HepG2 (cell line): ENCODE data around the gene TRAP1. TPM values are rescaled to one million over a fixed set of nuclear protein-coding genes. Genes with fewer than 3 reads are reported as not detected.

Experiments
- ATAC-seq: fragments of 200-7000 bp; cut with Tn5 transposase; 3 replicates; pipeline ENCODE4 v1.9.1; 2020; ENCODE audit warnings: mild to moderate bottlenecking, moderate library complexity
- BruUV-seq: library from RNA; stranded (reverse); fragments of 400-500 nt; replicated peaks from 2 replicates; lab custom pipeline; 2021; lab: Mats Ljungman, UMichigan
- CTCF ChIA-PET: fragments of 300-600 bp; formaldehyde crosslinking; extraction: SDS; loops from one replicate; lab custom pipeline; 2021; ENCODE audit warnings: low total read pairs, inconsistent platforms, low intra/inter-chr PET ratio; lab: Yijun Ruan, JAX
- POLR2A ChIA-PET: fragments of 350-600 bp; sonication (Branson Sonifier 250); formaldehyde crosslinking; loops from one replicate; lab custom pipeline; 2020; ENCODE audit warnings: antibody characterized with exemption, inconsistent platforms; lab: Yijun Ruan, JAX
- DNase-seq: peaks from one replicate; pipeline ENCODE4 v3.0.0-alpha.2; 2015; ENCODE audit warnings: low spot score
- FAIRE-seq: peaks from 3 replicates; lab custom pipeline; 2011; peaks lifted over from hg19 to GRCh38; lab: Jason Lieb, UNC
- H2AFZ ChIP-seq: one replicate; pipeline ENCODE4 v1.6.1; 2011; ENCODE audit warnings: low read length, inconsistent platforms
- H3K27ac ChIP-seq: fragments of 300-600 bp; 3 replicates; pipeline ENCODE4 v1.8.0; 2011; ENCODE audit warnings: mixed run types, mild to moderate bottlenecking, mixed read lengths, low read length, inconsistent platforms; ENCODE audit not compliant: insufficient read depth; ENCODE audit errors: extremely low read length
- H3K27me3 ChIP-seq, 2 experiments: fragments of 200-600 bp in 1 of 2; 2 replicates in 1 of 2; 3 replicates in 1 of 2; pipeline versions ENCODE4 v1.6.0 to v1.8.0; 2011; ENCODE audit warnings: low read length in 2 of 2, mild to moderate bottlenecking in 2 of 2, moderate library complexity in 2 of 2, inconsistent platforms in 1 of 2; ENCODE audit not compliant: insufficient read depth in 2 of 2, control insufficient read depth in 1 of 2
- H3K36me3 ChIP-seq, 2 experiments: fragments of 200-600 bp in 1 of 2; replicated peaks in 1 of 2; 2 replicates in 1 of 2; 3 replicates in 1 of 2; pipeline versions ENCODE4 v1.5.1 to v1.8.0; 2011; ENCODE audit warnings: low read length in 2 of 2, inconsistent platforms in 1 of 2; ENCODE audit not compliant: insufficient read depth in 2 of 2, control insufficient read depth in 1 of 2
- H3K4me1 ChIP-seq: 2 replicates; pipeline ENCODE4 v1.5.1; 2012; ENCODE audit warnings: low read length, inconsistent platforms; ENCODE audit not compliant: insufficient read depth
- H3K4me2 ChIP-seq: 2 replicates; pipeline ENCODE4 v1.6.0; 2011; ENCODE audit warnings: low read depth, low read length, inconsistent platforms
- H3K4me3 ChIP-seq, 3 experiments: fragments of 200-600 bp in 1 of 3; sonication (generic), shearing (Covaris generic) in 1 of 3; replicated peaks in 1 of 3; 2 replicates each; pipeline ENCODE4 v1.5.1; 2011 to 2016; ENCODE audit warnings: low read length in 3 of 3, inconsistent platforms in 2 of 3, low read depth in 2 of 3, mild to moderate bottlenecking in 2 of 3, control low read depth in 1 of 3, mixed read lengths in 1 of 3; ENCODE audit not compliant: insufficient read depth in 1 of 3
- H3K79me2 ChIP-seq: one replicate; pipeline ENCODE4 v1.6.1; 2011; ENCODE audit warnings: low read length, inconsistent platforms; ENCODE audit not compliant: insufficient read depth
- H3K9ac ChIP-seq: 2 replicates; pipeline ENCODE4 v1.6.0; 2011; ENCODE audit warnings: mild to moderate bottlenecking, low read depth, low read length, inconsistent platforms; ENCODE audit not compliant: insufficient read depth
- H3K9me3 ChIP-seq: 2 replicates; pipeline ENCODE4 v1.5.1; 2012; ENCODE audit warnings: mild to moderate bottlenecking, low read length
- H4K20me1 ChIP-seq: 2 replicates; pipeline ENCODE4 v1.6.0; 2011; ENCODE audit warnings: inconsistent platforms, mild to moderate bottlenecking, low read length, moderate library complexity; ENCODE audit not compliant: insufficient read depth
- CTCF ChIP-seq: sonication (generic); formaldehyde crosslinking; IDR thresholded peaks from 2 replicates; pipeline ENCODE4 v1.5.0; 2020; ENCODE audit warnings: mild to moderate bottlenecking, missing genetic modification reagents, moderate library complexity
- ERF ChIP-seq: IDR thresholded peaks from 2 replicates; pipeline ENCODE4 v1.6.1; 2018; ENCODE audit warnings: missing biosample characterization, missing genetic modification reagents
- GATAD1 ChIP-seq: IDR thresholded peaks from 2 replicates; pipeline ENCODE4 v1.6.1; 2016; ENCODE audit warnings: missing genetic modification reagents, missing compliant biosample characterization
- HOXD1 ChIP-seq: sonication (generic); formaldehyde crosslinking; IDR thresholded peaks from 2 replicates; pipeline ENCODE4 v1.5.0; 2020; ENCODE audit warnings: missing genetic modification reagents
- MYC ChIP-seq: sonication (generic); formaldehyde crosslinking; IDR thresholded peaks from 2 replicates; pipeline ENCODE4 v1.9.0; 2021; ENCODE audit warnings: missing genetic modification reagents, borderline replicate concordance
- NBN ChIP-seq: fragments of 450-650 bp; conservative IDR thresholded peaks from 2 replicates; pipeline ENCODE4 v1.6.1; 2017
- NCOA1 ChIP-seq: sonication (generic); formaldehyde crosslinking; IDR thresholded peaks from 2 replicates; pipeline ENCODE4 v1.9.0; 2021; ENCODE audit warnings: missing genetic modification reagents
- NR2C2 ChIP-seq: sonication (generic); formaldehyde crosslinking; IDR thresholded peaks from 2 replicates; pipeline ENCODE4 v1.4.0; 2020; ENCODE audit warnings: missing genetic modification reagents, mild to moderate bottlenecking, moderate library complexity, borderline replicate concordance
- SOX5 ChIP-seq: IDR thresholded peaks from 2 replicates; pipeline ENCODE4 v1.6.1; 2016; ENCODE audit warnings: borderline replicate concordance
- SRF ChIP-seq: IDR thresholded peaks from 2 replicates; pipeline ENCODE4 v1.6.1; 2011; ENCODE audit warnings: mild to moderate bottlenecking, low read depth, low read length, moderate library complexity
- THAP11 ChIP-seq: IDR thresholded peaks from 2 replicates; pipeline ENCODE4 v1.6.1; 2016; ENCODE audit warnings: missing biosample characterization, missing genetic modification reagents
- ZNF331 ChIP-seq: sonication (generic); formaldehyde crosslinking; IDR thresholded peaks from 2 replicates; pipeline ENCODE4 v1.4.0; 2020; ENCODE audit warnings: missing genetic modification reagents
- ZNF691 ChIP-seq: sonication (generic); formaldehyde crosslinking; IDR thresholded peaks from 2 replicates; pipeline ENCODE4 v1.4.0; 2020; ENCODE audit warnings: missing genetic modification reagents, low read depth, mild to moderate bottlenecking, borderline replicate concordance
- ZNF747 ChIP-seq: sonication (generic); formaldehyde crosslinking; IDR thresholded peaks from 2 replicates; pipeline ENCODE4 v1.8.1; 2023; ENCODE audit warnings: missing genetic modification reagents, mild to moderate bottlenecking, borderline replicate concordance
- WGBS: methylation state at CpG from one replicate; pipeline ENCODE4 v1.1.6; 2017; ENCODE audit warnings: low lambda C conversion rate; 5-methylcytosine and 5-hydroxymethylcytosine counted together
- in situ Hi-C: cut with HindIII; loops from 2 replicates; pipeline ENCODE4 v1.10.0; 2017; ENCODE audit warnings: low pct_unique_long_range_greater_than_20kb; ENCODE audit not compliant: extremely low pct_ligation_motif_present
- intact Hi-C: fragments of 100-400 bp; cut with micrococcal nuclease; formaldehyde crosslinking; loops from one replicate; pipeline ENCODE4 v1.10.0; 2022; ENCODE audit not compliant: unreplicated experiment
- polyA plus RNA-seq, 8 experiments: library from polyadenylated mRNA; depleted of rRNA in 3 of 8; stranded (reverse) in 7 of 8; unstranded in 1 of 8; fragments of >200 nt; fragmentation: Illumina TruSeq in 4 of 8; extraction: Trizol in 4 of 8; gene quantifications; 2 replicates each; pipeline versions ENCODE4 v1.2.1 to v1.2.3, GENCODE V29; 2011 to 2016; ENCODE audit warnings: low read depth in 4 of 8, missing spikeins in 1 of 8, mixed read lengths in 1 of 8; ENCODE audit not compliant: insufficient read depth in 1 of 8
- total RNA-seq, 5 experiments: library from RNA; depleted of rRNA; stranded (reverse); fragments of >200 nt; fragmentation: Illumina TruSeq; extraction: Trizol; gene quantifications; 2 replicates each; pipeline ENCODE4 v1.2.3, GENCODE V29; 2016; ENCODE audit warnings: low read depth in 1 of 5
- TF ChIP-seq, protein P1 (sequence below): sonication (generic); formaldehyde crosslinking; IDR thresholded peaks from 2 replicates; pipeline ENCODE4 v1.4.0; 2020; ENCODE audit warnings: missing genetic modification reagents
- TF ChIP-seq, protein P2 (sequence below): sonication (generic); formaldehyde crosslinking; IDR thresholded peaks from 2 replicates; pipeline ENCODE4 v1.9.0; 2022; ENCODE audit warnings: low read depth, missing genetic modification reagents
- TF ChIP-seq, protein P3 (sequence below): sonication (generic); formaldehyde crosslinking; IDR thresholded peaks from 2 replicates; pipeline ENCODE4 v1.5.1; 2020; ENCODE audit warnings: missing genetic modification reagents, mild to moderate bottlenecking, borderline replicate concordance

Gene TRAP1
- total and polyA plus RNA-seq, 2 of the 13 experiments (the other 11 are each of a cell fraction or from before 2014, with no cell fraction given), result 127 to 240 TPM

GRCh38 chr16:3690470-3690928 lies 26.8 kb downstream of the TRAP1 start:
- no peak overlapping the region for H2AFZ ChIP-seq
- peaks cover 33% of the 10 kb centered on the region for H3K4me1 ChIP-seq
- no peaks in the 10 kb centered on the region for H3K9me3 ChIP-seq
- BruUV-seq, result no TSS peak
- no peak overlapping the region for H3K27ac ChIP-seq
- FAIRE-seq (peak; percentile 26), ATAC-seq (peak; percentile 94), DNase-seq (peak; percentile 66)
- H3K36me3 ChIP-seq, result peaks cover 27 to 43% of the 10 kb centered on the region in 2 experiments
- WGBS, result 88% methylated on average over 12 of the region's 18 CpGs
- H3K4me3 ChIP-seq, result no peak overlapping the region
- H3K79me2 ChIP-seq, result peaks cover 20% of the 10 kb centered on the region
- H3K9ac ChIP-seq, result no peak overlapping the region
- intact Hi-C loops, result loop anchor here (2.0 to 10.0 kb wide), 3 partner anchors 26 to 424 kb away; partner anchors contain the start of genes ADCY9 and TRAP1
- no peaks in the 10 kb centered on the region for H4K20me1 ChIP-seq
- no peaks in the 10 kb centered on the region for H3K27me3 ChIP-seq
- H3K4me2 ChIP-seq, result no peak overlapping the region
- ChIA-PET POLR2A (no interaction called here), CTCF (interaction anchor here (2.0 kb wide), 1 partner anchor 218 kb away, joined by 7 read pairs; no protein-coding TSS in a partner anchor)
- in situ Hi-C loops, result no loop called here
- TF ChIP-seq SOX5 (no peak), THAP11 (0 out of 2 replicates have a peak, but pooled peaks have one; percentile 23), GATAD1 (CRISPR knock-in tag) (no peak), ZNF331 (0 out of 2 replicates have a peak, but pooled peaks have one; percentile 29), SRF (no peak), MYC (CRISPR knock-in tag) (0 out of 2 replicates have a peak, but pooled peaks have one; percentile 38), HOXD1 (CRISPR knock-in tag) (peak; percentile 56; the same call in 1 of the 2 replicates), ERF (CRISPR knock-in tag) (0 out of 2 replicates have a peak, but pooled peaks have one; percentile 24), NBN (no peak), CTCF (CRISPR knock-in tag) (peak; percentile 93), NCOA1 (no peak), NR2C2 (no peak), ZNF747 (CRISPR knock-in tag) (no peak), ZNF691 (peak; percentile 52; the same call in 1 of the 2 replicates)
- TF ChIP-seq, protein P1, sequence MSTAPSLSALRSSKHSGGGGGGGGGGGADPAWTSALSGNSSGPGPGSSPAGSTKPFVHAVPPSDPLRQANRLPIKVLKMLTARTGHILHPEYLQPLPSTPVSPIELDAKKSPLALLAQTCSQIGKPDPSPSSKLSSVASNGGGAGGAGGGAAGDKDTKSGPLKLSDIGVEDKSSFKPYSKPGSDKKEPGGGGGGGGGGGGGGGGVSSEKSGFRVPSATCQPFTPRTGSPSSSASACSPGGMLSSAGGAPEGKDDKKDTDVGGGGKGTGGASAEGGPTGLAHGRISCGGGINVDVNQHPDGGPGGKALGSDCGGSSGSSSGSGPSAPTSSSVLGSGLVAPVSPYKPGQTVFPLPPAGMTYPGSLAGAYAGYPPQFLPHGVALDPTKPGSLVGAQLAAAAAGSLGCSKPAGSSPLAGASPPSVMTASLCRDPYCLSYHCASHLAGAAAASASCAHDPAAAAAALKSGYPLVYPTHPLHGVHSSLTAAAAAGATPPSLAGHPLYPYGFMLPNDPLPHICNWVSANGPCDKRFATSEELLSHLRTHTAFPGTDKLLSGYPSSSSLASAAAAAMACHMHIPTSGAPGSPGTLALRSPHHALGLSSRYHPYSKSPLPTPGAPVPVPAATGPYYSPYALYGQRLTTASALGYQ (CRISPR knock-in tag), result 0 out of 2 replicates have a peak, but pooled peaks have one; percentile 29
- TF ChIP-seq, protein P2, sequence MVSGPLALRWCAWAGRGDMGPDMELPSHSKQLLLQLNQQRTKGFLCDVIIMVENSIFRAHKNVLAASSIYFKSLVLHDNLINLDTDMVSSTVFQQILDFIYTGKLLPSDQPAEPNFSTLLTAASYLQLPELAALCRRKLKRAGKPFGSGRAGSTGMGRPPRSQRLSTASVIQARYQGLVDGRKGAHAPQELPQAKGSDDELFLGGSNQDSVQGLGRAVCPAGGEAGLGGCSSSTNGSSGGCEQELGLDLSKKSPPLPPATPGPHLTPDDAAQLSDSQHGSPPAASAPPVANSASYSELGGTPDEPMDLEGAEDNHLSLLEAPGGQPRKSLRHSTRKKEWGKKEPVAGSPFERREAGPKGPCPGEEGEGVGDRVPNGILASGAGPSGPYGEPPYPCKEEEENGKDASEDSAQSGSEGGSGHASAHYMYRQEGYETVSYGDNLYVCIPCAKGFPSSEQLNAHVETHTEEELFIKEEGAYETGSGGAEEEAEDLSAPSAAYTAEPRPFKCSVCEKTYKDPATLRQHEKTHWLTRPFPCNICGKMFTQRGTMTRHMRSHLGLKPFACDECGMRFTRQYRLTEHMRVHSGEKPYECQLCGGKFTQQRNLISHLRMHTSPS (CRISPR knock-in tag), result no peak
- TF ChIP-seq, protein P3, sequence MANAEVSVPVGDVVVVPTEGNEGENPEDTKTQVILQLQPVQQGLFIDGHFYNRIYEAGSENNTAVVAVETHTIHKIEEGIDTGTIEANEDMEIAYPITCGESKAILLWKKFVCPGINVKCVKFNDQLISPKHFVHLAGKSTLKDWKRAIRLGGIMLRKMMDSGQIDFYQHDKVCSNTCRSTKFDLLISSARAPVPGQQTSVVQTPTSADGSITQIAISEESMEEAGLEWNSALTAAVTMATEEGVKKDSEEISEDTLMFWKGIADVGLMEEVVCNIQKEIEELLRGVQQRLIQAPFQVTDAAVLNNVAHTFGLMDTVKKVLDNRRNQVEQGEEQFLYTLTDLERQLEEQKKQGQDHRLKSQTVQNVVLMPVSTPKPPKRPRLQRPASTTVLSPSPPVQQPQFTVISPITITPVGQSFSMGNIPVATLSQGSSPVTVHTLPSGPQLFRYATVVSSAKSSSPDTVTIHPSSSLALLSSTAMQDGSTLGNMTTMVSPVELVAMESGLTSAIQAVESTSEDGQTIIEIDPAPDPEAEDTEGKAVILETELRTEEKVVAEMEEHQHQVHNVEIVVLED (CRISPR knock-in tag), result peak; percentile 38; the same call in 1 of the 2 replicates
